GM19193 (cell line): ENCODE results near the gene GADL1.

Source experiments
- POLR2A ChIP-seq: IDR thresholded peaks from 4 replicates; pipeline ENCODE4 v1.6.1; 2011; ENCODE audit not compliant: insufficient read depth, insufficient read length; ENCODE audit errors: extremely low read depth

GADL1 gene

GRCh38 chr3:30852833-30853232 is 41.6 kb downstream of the GADL1 start:
- TF ChIP-seq POLR2A = no peak

- TF ChIP-seq POLR2A = no peak
Measured at GRCh38 chr3:30848087-30848779, 46.2 kb downstream of the GADL1 start.

GRCh38 chr3:30847592-30847991 is 46.9 kb downstream of the GADL1 start:
- no peak for TF ChIP-seq POLR2A

GRCh38 chr3:30845606-30846005 is 48.9 kb downstream of the GADL1 start:
- no peak for TF ChIP-seq POLR2A

- TF ChIP-seq POLR2A = no peak
Measured at GRCh38 chr3:30843877-30844276, 50.6 kb downstream of the GADL1 start.

GRCh38 chr3:30836141-30836540 is 58.3 kb downstream of the GADL1 start:
- TF ChIP-seq POLR2A = no peak

- TF ChIP-seq POLR2A = no peak
Measured at GRCh38 chr3:30835667-30836066, 58.8 kb downstream of the GADL1 start.

- TF ChIP-seq POLR2A = no peak
Measured at GRCh38 chr3:30832961-30833575, 61.4 kb downstream of the GADL1 start.

GRCh38 chr3:30827080-30827479 is 67.4 kb downstream of the GADL1 start:
- TF ChIP-seq POLR2A = no peak

- TF ChIP-seq POLR2A = no peak
Measured at GRCh38 chr3:30826531-30826942, 67.9 kb downstream of the GADL1 start.

GRCh38 chr3:30819067-30819798 is 75.2 kb downstream of the GADL1 start:
- no peak for TF ChIP-seq POLR2A

GRCh38 chr3:30813734-30814133 is 80.7 kb downstream of the GADL1 start:
- no peak for TF ChIP-seq POLR2A

- no peak for TF ChIP-seq POLR2A
Measured at GRCh38 chr3:30811151-30811795, 83.2 kb downstream of the GADL1 start.

- no peak for TF ChIP-seq POLR2A
Measured at GRCh38 chr3:30810625-30811024, 83.8 kb downstream of the GADL1 start.

GRCh38 chr3:30805695-30806094 is 88.8 kb downstream of the GADL1 start:
- TF ChIP-seq POLR2A = no peak
